ENCODE measurements around the gene RYR1. TPM values are rescaled to one million over a fixed set of nuclear protein-coding genes. Genes with fewer than 3 reads are reported as not detected.

Gene RYR1
- total and polyA plus RNA-seq, 2 donors (not counting 1 experiment from before 2014, with no cell fraction given): 0.43 to 3.8 TPM

DNA sequence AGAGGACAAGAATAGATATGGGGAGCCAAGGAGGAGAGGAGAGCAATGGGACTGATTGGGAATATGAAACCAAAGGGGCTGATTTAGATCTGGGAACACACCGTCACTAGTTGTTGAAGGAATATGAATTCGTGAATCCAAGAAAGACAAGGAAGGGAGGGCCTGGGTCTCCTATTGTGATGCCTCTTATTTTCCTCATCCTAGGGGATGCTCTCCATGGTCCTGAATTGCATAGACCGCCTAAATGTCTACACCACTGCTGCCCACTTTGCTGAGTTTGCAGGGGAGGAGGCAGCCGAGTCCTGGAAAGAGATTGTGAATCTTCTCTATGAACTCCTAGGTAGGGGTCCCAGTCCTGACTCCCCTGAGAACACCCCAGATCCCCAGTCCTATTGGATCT is 21.5 kb downstream of the RYR1 start:
- Histone ChIP-seq H3K27ac (ENCODE audit: low read length in 2 of 2) (no peak overlapping the region), H3K27me3 (replicated peaks in 1 of 4; ENCODE audit: control extremely low read depth in 1 of 4, control insufficient read depth in 3 of 4, insufficient read depth in 4 of 4, low read length in 3 of 4) (peaks cover 0 to 4% (median 0%) of the 10 kb centered on the region in 4 experiments), H2AFZ (ENCODE audit: insufficient read depth, low read depth, low read length, poor library complexity, severe bottlenecking) (no peak overlapping the region), H3K36me3 (replicated peaks in 1 of 2; ENCODE audit: control extremely low read depth in 1 of 2, control insufficient read depth in 1 of 2, extremely low read depth in 1 of 2, insufficient read depth in 2 of 2, low read length in 1 of 2) (no peaks in the 10 kb centered on the region), H3K79me2 (ENCODE audit: control insufficient read depth, insufficient read depth, low read length) (no peaks in the 10 kb centered on the region), H3K9me3 (ENCODE audit: control extremely low read depth in 1 of 3, control insufficient read depth in 2 of 3, insufficient read depth in 1 of 3, low read length in 2 of 3) (peaks cover 0 to 12% (median 0%) of the 10 kb centered on the region in 3 donors), H3K4me1 (ENCODE audit: control insufficient read depth in 2 of 2, insufficient read depth in 2 of 2, low read length in 2 of 2) (no peaks in the 10 kb centered on the region), H3K4me3 (ENCODE audit: control extremely low read depth in 1 of 5, extremely low read depth in 1 of 5, insufficient read depth in 1 of 5, low read depth in 2 of 5, low read length in 4 of 5) (no peak overlapping the region), H3K4me2 (replicated peaks; ENCODE audit: low read depth, low read length, poor library complexity, severe bottlenecking) (no peak overlapping the region), H3K9ac (ENCODE audit: low read length) (no peak overlapping the region), H4K20me1 (ENCODE audit: control insufficient read depth, insufficient read depth, low read length, poor library complexity, severe bottlenecking) (no peaks in the 10 kb centered on the region)
- ChIA-PET CTCF (no interaction called here), POLR2A (no interaction called here)
- intact Hi-C loops (cut with micrococcal nuclease): no loop called here
- H3K4me3 Mint-ChIP-seq: no peak overlapping the region
- TF ChIP-seq, protein P1, sequence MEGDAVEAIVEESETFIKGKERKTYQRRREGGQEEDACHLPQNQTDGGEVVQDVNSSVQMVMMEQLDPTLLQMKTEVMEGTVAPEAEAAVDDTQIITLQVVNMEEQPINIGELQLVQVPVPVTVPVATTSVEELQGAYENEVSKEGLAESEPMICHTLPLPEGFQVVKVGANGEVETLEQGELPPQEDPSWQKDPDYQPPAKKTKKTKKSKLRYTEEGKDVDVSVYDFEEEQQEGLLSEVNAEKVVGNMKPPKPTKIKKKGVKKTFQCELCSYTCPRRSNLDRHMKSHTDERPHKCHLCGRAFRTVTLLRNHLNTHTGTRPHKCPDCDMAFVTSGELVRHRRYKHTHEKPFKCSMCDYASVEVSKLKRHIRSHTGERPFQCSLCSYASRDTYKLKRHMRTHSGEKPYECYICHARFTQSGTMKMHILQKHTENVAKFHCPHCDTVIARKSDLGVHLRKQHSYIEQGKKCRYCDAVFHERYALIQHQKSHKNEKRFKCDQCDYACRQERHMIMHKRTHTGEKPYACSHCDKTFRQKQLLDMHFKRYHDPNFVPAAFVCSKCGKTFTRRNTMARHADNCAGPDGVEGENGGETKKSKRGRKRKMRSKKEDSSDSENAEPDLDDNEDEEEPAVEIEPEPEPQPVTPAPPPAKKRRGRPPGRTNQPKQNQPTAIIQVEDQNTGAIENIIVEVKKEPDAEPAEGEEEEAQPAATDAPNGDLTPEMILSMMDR (IDR thresholded peaks at IDR 0.05): no peak
- no peak for TF ChIP-seq EZH2 (IDR thresholded peaks at IDR 0.05; ENCODE audit: borderline replicate concordance, insufficient read depth, low read depth, low read length, poor library complexity, severe bottlenecking)
- H3K27me3 Mint-ChIP-seq: peaks cover 9% of the 10 kb centered on the region
- H3K9me3 Mint-ChIP-seq (ENCODE audit: insufficient read depth): no peaks in the 10 kb centered on the region
- no peaks in the 10 kb centered on the region for H3K4me1 Mint-ChIP-seq
- 75% methylated on average over 2 of the region's 4 CpGs for WGBS (ENCODE audit: insufficient coverage)
- no peak for DNase-seq
- no peak overlapping the region for H3K27ac Mint-ChIP-seq
- no peak for ATAC-seq (ENCODE audit: low read depth)

DNA sequence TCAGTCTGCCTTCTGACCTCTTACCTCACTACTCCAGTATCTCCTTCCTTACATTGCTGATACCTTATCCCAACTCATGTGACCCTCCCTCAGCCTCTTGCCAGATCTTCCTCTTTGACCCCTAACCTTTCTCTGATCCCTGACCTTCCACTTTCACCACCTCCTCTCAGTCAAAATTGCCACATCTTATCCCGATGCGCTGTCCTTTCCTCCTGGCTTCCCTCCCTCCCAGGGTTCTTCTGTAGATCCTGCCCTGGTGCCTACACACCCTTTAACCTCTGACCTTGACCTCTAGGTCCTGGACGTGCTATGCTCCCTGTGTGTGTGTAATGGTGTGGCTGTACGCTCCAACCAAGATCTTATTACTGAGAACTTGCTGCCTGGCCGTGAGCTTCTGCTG is 23.7 kb downstream of the RYR1 start:
- WGBS (ENCODE audit: insufficient coverage): 91% methylated on average over 1 of the region's 5 CpGs
- H2AFZ ChIP-seq (ENCODE audit: insufficient read depth, low read depth, low read length, poor library complexity, severe bottlenecking): no peak overlapping the region
- Mint-ChIP-seq H3K27me3 (peaks cover 14% of the 10 kb centered on the region), H3K4me3 (no peak overlapping the region), H3K27ac (no peak overlapping the region), H3K9me3 (ENCODE audit: insufficient read depth) (no peaks in the 10 kb centered on the region), H3K4me1 (no peaks in the 10 kb centered on the region)
- H3K9ac ChIP-seq (ENCODE audit: low read length): no peak overlapping the region
- no peak overlapping the region for H3K4me3 ChIP-seq (ENCODE audit: control extremely low read depth in 1 of 5, extremely low read depth in 1 of 5, insufficient read depth in 1 of 5, low read depth in 2 of 5, low read length in 4 of 5)
- CTCF ChIA-PET: no interaction called here
- H3K79me2 ChIP-seq (ENCODE audit: control insufficient read depth, insufficient read depth, low read length): no peaks in the 10 kb centered on the region
- H3K4me1 ChIP-seq (ENCODE audit: control insufficient read depth in 2 of 2, insufficient read depth in 2 of 2, low read length in 2 of 2): no peaks in the 10 kb centered on the region
- no peak overlapping the region for H3K27ac ChIP-seq (ENCODE audit: low read length in 2 of 2)
- no peaks in the 10 kb centered on the region for H4K20me1 ChIP-seq (ENCODE audit: control insufficient read depth, insufficient read depth, low read length, poor library complexity, severe bottlenecking)
- DNase-seq: no peak
- ATAC-seq (ENCODE audit: low read depth): no peak
- intact Hi-C loops (cut with micrococcal nuclease): no loop called here
- TF ChIP-seq, protein P1 (IDR thresholded peaks at IDR 0.05): no peak
- TF ChIP-seq EZH2 (IDR thresholded peaks at IDR 0.05; ENCODE audit: borderline replicate concordance, insufficient read depth, low read depth, low read length, poor library complexity, severe bottlenecking): no peak
- H3K9me3 ChIP-seq (ENCODE audit: control extremely low read depth in 1 of 3, control insufficient read depth in 2 of 3, insufficient read depth in 1 of 3, low read length in 2 of 3): peaks cover 0 to 12% (median 0%) of the 10 kb centered on the region in 3 donors
- H3K4me2 ChIP-seq (replicated peaks; ENCODE audit: low read depth, low read length, poor library complexity, severe bottlenecking): no peak overlapping the region
- peaks cover 0 to 4% (median 0%) of the 10 kb centered on the region in 4 experiments for H3K27me3 ChIP-seq (replicated peaks in 1 of 4; ENCODE audit: control extremely low read depth in 1 of 4, control insufficient read depth in 3 of 4, insufficient read depth in 4 of 4, low read length in 3 of 4)
- no peaks in the 10 kb centered on the region for H3K36me3 ChIP-seq (replicated peaks in 1 of 2; ENCODE audit: control extremely low read depth in 1 of 2, control insufficient read depth in 1 of 2, extremely low read depth in 1 of 2, insufficient read depth in 2 of 2, low read length in 1 of 2)
- POLR2A ChIA-PET: no interaction called here

All from B cell (primary cell).